H1 (cell line): ENCODE results near the gene RNF133. TPM values are rescaled to one million over a fixed set of nuclear protein-coding genes. Genes with fewer than 3 reads are reported as not detected.
A peak's percentile ranks its signal among the peaks of the same experiment; 100 is the strongest.

ENCODE experiments used
- CTCF ChIA-PET: fragments of 300-600 bp; sonication (Branson Sonifier 250); formaldehyde crosslinking; loops from one replicate; lab custom pipeline; 2021; ENCODE audit not compliant: partially characterized antibody; lab: Charles Lee
- POLR2A ChIA-PET: fragments of 300-600 bp; sonication (Branson Sonifier 250); formaldehyde crosslinking; loops from one replicate; lab custom pipeline; 2021; ENCODE audit warnings: inconsistent platforms; ENCODE audit not compliant: partially characterized antibody; lab: Charles Lee
- DNase-seq, 2 experiments: peaks; one replicate each; pipeline versions ENCODE4 v3.0.0 to v3.0.0-alpha.2; 2010 to 2022; ENCODE audit warnings: low spot score in 2 of 2, low read depth in 1 of 2, mixed read lengths in 1 of 2
- FAIRE-seq: peaks from 2 replicates; lab custom pipeline; 2011; peaks lifted over from hg19 to GRCh38; lab: Jason Lieb, UNC
- H2AFZ ChIP-seq: 2 replicates; pipeline ENCODE4 v1.8.1; 2012; ENCODE audit warnings: low read length, inconsistent platforms
- H2AK5ac ChIP-seq: 2 replicates; pipeline ENCODE4 v1.6.1; 2013; ENCODE audit warnings: low read depth, low read length
- H2BK120ac ChIP-seq: replicated peaks from 2 replicates; pipeline ENCODE3; 2013; ENCODE audit warnings: low read depth, low read length, inconsistent platforms
- H2BK12ac ChIP-seq: 2 replicates; pipeline ENCODE4 v1.6.1; 2013; ENCODE audit warnings: low read depth, low read length
- H2BK15ac ChIP-seq: 2 replicates; pipeline ENCODE4 v1.6.1; 2013; ENCODE audit warnings: low read length
- H2BK20ac ChIP-seq: 2 replicates; pipeline ENCODE4 v1.6.1; 2013; ENCODE audit warnings: low read length
- H2BK5ac ChIP-seq: 2 replicates; pipeline ENCODE4 v1.6.1; 2013; ENCODE audit warnings: low read depth, low read length
- H3K14ac ChIP-seq: 2 replicates; pipeline ENCODE4 v1.6.1; 2013; ENCODE audit warnings: inconsistent platforms; ENCODE audit not compliant: insufficient read length
- H3K18ac ChIP-seq: 2 replicates; pipeline ENCODE4 v1.6.1; 2013; ENCODE audit warnings: low read length; ENCODE audit errors: extremely low read depth
- H3K23ac ChIP-seq: 2 replicates; pipeline ENCODE4 v1.6.1; 2013; ENCODE audit warnings: inconsistent platforms; ENCODE audit not compliant: insufficient read length
- H3K23me2 ChIP-seq: 2 replicates; pipeline ENCODE4 v1.6.1; 2013; ENCODE audit warnings: low read depth, low read length
- H3K27ac ChIP-seq: 2 replicates; pipeline ENCODE4 v1.6.1; 2011; ENCODE audit warnings: low read depth, low read length, inconsistent platforms
- H3K27me3 ChIP-seq, 4 experiments: replicated peaks in 1 of 4; 1 replicate in 1 of 4; 2 replicates in 3 of 4; pipeline versions ENCODE4 v1.6.1 to v1.8.1; 2011 to 2013; ENCODE audit warnings: low read length in 3 of 4, mild to moderate bottlenecking in 3 of 4, inconsistent platforms in 2 of 4, mixed read lengths in 2 of 4, moderate library complexity in 1 of 4; ENCODE audit not compliant: control insufficient read depth in 3 of 4, insufficient read depth in 3 of 4; ENCODE audit errors: extremely low read depth in 1 of 4
- H3K36me3 ChIP-seq, 4 experiments: 2 replicates each; pipeline versions ENCODE4 v1.6.1 to v1.8.1; 2011 to 2013; ENCODE audit warnings: mild to moderate bottlenecking in 4 of 4, low read length in 3 of 4, moderate library complexity in 2 of 4, control low read depth in 1 of 4, inconsistent platforms in 1 of 4; ENCODE audit not compliant: insufficient read depth in 4 of 4, control insufficient read depth in 2 of 4
- H3K4ac ChIP-seq: replicated peaks from 2 replicates; pipeline ENCODE3; 2013; ENCODE audit warnings: low read length, low read depth, mixed read lengths, inconsistent platforms; ENCODE audit not compliant: insufficient read length
- H3K4me1 ChIP-seq, 4 experiments: replicated peaks in 1 of 4; 1 replicate in 1 of 4; 2 replicates in 3 of 4; pipeline versions ENCODE4 v1.6.1 to v1.8.1; 2011 to 2013; ENCODE audit warnings: low read length in 3 of 4, inconsistent platforms in 2 of 4, mixed read lengths in 1 of 4; ENCODE audit not compliant: insufficient read depth in 4 of 4, control insufficient read depth in 3 of 4
- H3K4me2 ChIP-seq, 2 experiments: 2 replicates each; pipeline versions ENCODE4 v1.6.1 to v1.8.1; 2011 to 2013; ENCODE audit warnings: low read depth in 2 of 2, low read length in 2 of 2, control low read depth in 1 of 2, inconsistent platforms in 1 of 2, mild to moderate bottlenecking in 1 of 2; ENCODE audit not compliant: insufficient read depth in 1 of 2
- H3K4me3 ChIP-seq, 4 experiments: fragments of 200-600, 300-600 bp in 1 of 4; sonication (generic), shearing (Covaris generic), sonication (Bioruptor Twin) in 1 of 4; 2 replicates each; pipeline versions ENCODE4 v1.5.1 to v1.8.1; 2011 to 2016; ENCODE audit warnings: low read length in 4 of 4, low read depth in 3 of 4, control low read depth in 2 of 4, inconsistent platforms in 2 of 4, mild to moderate bottlenecking in 2 of 4, mixed read lengths in 1 of 4, moderate library complexity in 1 of 4; ENCODE audit not compliant: insufficient read depth in 2 of 4; ENCODE audit errors: extremely low read depth in 1 of 4
- H3K56ac ChIP-seq: replicated peaks from 2 replicates; pipeline ENCODE3; 2013; ENCODE audit warnings: low read depth, mild to moderate bottlenecking, mixed read lengths, low read length, inconsistent platforms; ENCODE audit not compliant: insufficient read length
- H3K79me1 ChIP-seq: 2 replicates; pipeline ENCODE4 v1.6.1; 2013; ENCODE audit warnings: low read depth, low read length, control low read depth
- H3K79me2 ChIP-seq, 2 experiments: 2 replicates each; pipeline versions ENCODE4 v1.6.1 to v1.8.1; 2012 to 2013; ENCODE audit warnings: low read length in 2 of 2, mild to moderate bottlenecking in 2 of 2, inconsistent platforms in 1 of 2; ENCODE audit not compliant: insufficient read depth in 2 of 2, control insufficient read depth in 1 of 2
- H3K9ac ChIP-seq, 4 experiments: replicated peaks in 1 of 4; 1 replicate in 1 of 4; 2 replicates in 3 of 4; pipeline versions ENCODE4 v1.6.1 to v1.8.1; 2011 to 2013; ENCODE audit warnings: low read depth in 3 of 4, low read length in 3 of 4, control low read depth in 2 of 4, mild to moderate bottlenecking in 2 of 4, moderate library complexity in 2 of 4, inconsistent platforms in 1 of 4; ENCODE audit errors: extremely low read depth in 1 of 4
- H3K9me3 ChIP-seq, 2 experiments: 2 replicates each; pipeline versions ENCODE4 v1.6.1 to v1.8.1; 2012 to 2013; ENCODE audit warnings: mild to moderate bottlenecking in 2 of 2, moderate library complexity in 2 of 2, control low read depth in 1 of 2, inconsistent platforms in 1 of 2, low read depth in 1 of 2, low read length in 1 of 2, mixed read lengths in 1 of 2; ENCODE audit not compliant: insufficient read depth in 2 of 2
- H4K20me1 ChIP-seq, 2 experiments: replicated peaks in 1 of 2; 2 replicates each; pipeline versions ENCODE3 to v1.8.1; 2011 to 2013; ENCODE audit warnings: inconsistent platforms in 2 of 2, low read length in 2 of 2, mild to moderate bottlenecking in 1 of 2; ENCODE audit not compliant: insufficient read depth in 2 of 2, control insufficient read depth in 1 of 2
- H4K5ac ChIP-seq: 2 replicates; pipeline ENCODE4 v1.6.1; 2013; ENCODE audit warnings: low read length, low read depth, mixed read lengths, inconsistent platforms; ENCODE audit not compliant: insufficient read length
- H4K8ac ChIP-seq: 2 replicates; pipeline ENCODE4 v1.8.0; 2013; ENCODE audit warnings: mild to moderate bottlenecking, moderate library complexity, low read length, inconsistent platforms; ENCODE audit not compliant: insufficient read depth; ENCODE audit errors: extremely low read depth
- H4K91ac ChIP-seq: replicated peaks from 2 replicates; pipeline ENCODE3; 2013; ENCODE audit warnings: low read length, mixed read lengths, inconsistent platforms; ENCODE audit not compliant: insufficient read length
- ASH2L ChIP-seq: fragments of 200-600, 300-600 bp; sonication (generic); IDR thresholded peaks from one replicate; pipeline ENCODE4 v1.7.1; 2017; ENCODE audit warnings: low read length
- CREB1 ChIP-seq: IDR thresholded peaks from 2 replicates; pipeline ENCODE4 v1.6.1; 2012; ENCODE audit warnings: inconsistent platforms
- CTCF ChIP-seq, 3 experiments: IDR thresholded peaks; 1 replicate in 2 of 3; 2 replicates in 1 of 3; pipeline versions ENCODE4 v1.5.1 to v1.6.1; 2011; ENCODE audit warnings: low read length in 3 of 3, mild to moderate bottlenecking in 3 of 3, inconsistent platforms in 2 of 3, low read depth in 1 of 3, moderate library complexity in 1 of 3; ENCODE audit not compliant: insufficient read depth in 1 of 3; ENCODE audit errors: control extremely low read depth in 1 of 3
- EGR1 ChIP-seq: IDR thresholded peaks from 2 replicates; pipeline ENCODE4 v1.6.1; 2011; ENCODE audit warnings: low read depth, low read length, borderline replicate concordance
- KDM4A ChIP-seq: IDR thresholded peaks from one replicate; pipeline ENCODE4 v1.7.1; 2012; ENCODE audit warnings: low read depth, mild to moderate bottlenecking, moderate library complexity, low read length, inconsistent platforms; ENCODE audit not compliant: severe bottlenecking
- KDM5A ChIP-seq: fragments of 200-600 bp; IDR thresholded peaks from 2 replicates; pipeline ENCODE4 v1.7.1; 2012; ENCODE audit warnings: mild to moderate bottlenecking, low read length, inconsistent platforms, mixed read lengths
- RAD21 ChIP-seq, 2 experiments: IDR thresholded peaks in 1 of 2; conservative IDR thresholded peaks in 1 of 2; 2 replicates each; pipeline ENCODE4 v1.6.1; 2011; ENCODE audit warnings: low read depth in 2 of 2, low read length in 2 of 2, improper control_type of control experiment in 1 of 2, inconsistent platforms in 1 of 2, mild to moderate bottlenecking in 1 of 2, moderate library complexity in 1 of 2
- RNF2 ChIP-seq: fragments of 200-900, 300-1000 bp; sonication (generic); IDR thresholded peaks from 2 replicates; pipeline ENCODE4 v1.7.1; 2016; ENCODE audit warnings: borderline replicate concordance, low read depth, mild to moderate bottlenecking, antibody characterized with exemption, low read length; ENCODE audit not compliant: poor library complexity, severe bottlenecking; ENCODE audit errors: missing control alignments
- SIX5 ChIP-seq: IDR thresholded peaks from 2 replicates; pipeline ENCODE4 v1.6.1; 2011; ENCODE audit warnings: mild to moderate bottlenecking, low read depth, low read length
- SUZ12 ChIP-seq: fragments of 200-600 bp; sonication (generic); IDR thresholded peaks from 2 replicates; pipeline ENCODE4 v1.6.1; 2012; ENCODE audit warnings: mild to moderate bottlenecking, inconsistent platforms, low read length, moderate library complexity, mixed read lengths
- WGBS, 2 experiments: shearing (Covaris generic) in 1 of 2; methylation state at CpG; one replicate each; pipeline versions ENCODE4 v1.1.6 to v1.1.7; 2013 to 2015; ENCODE audit warnings: low lambda C conversion rate in 2 of 2, mixed read lengths in 2 of 2, inconsistent platforms in 1 of 2, low coverage in 1 of 2, missing lambda C conversion rate in 1 of 2; ENCODE audit not compliant: insufficient replicate concordance in 2 of 2, insufficient coverage in 1 of 2, insufficient read length in 1 of 2; ENCODE audit errors: extremely low coverage in 1 of 2, missing lambda C conversion rate in 1 of 2; 5-methylcytosine and 5-hydroxymethylcytosine counted together
- polyA plus RNA-seq, 7 experiments: library from polyadenylated mRNA; depleted of rRNA in 3 of 7; stranded (reverse) in 5 of 7; unstranded in 2 of 7; fragments of >200 nt in 5 of 7; fragments of 200-250 nt in 2 of 7; gene quantifications; 1 replicate in 5 of 7; 2 replicates in 1 of 7; 4 replicates in 1 of 7; pipeline versions ENCODE4 v1.2.1 to v1.2.3, GENCODE V29; 2011 to 2013; ENCODE audit warnings: missing spikeins in 2 of 7, mixed read lengths in 2 of 7
- total RNA-seq: library from RNA; stranded (reverse); fragmentation: NEBNext Ultra II Directional; extraction: Animal tissue kit (Norgen Biotek cat#: 25700); gene quantifications from 2 replicates; pipeline ENCODE4 v1.2.1, GENCODE V29; 2021

RNF133 gene
- total and polyA plus RNA-seq, 2 of the 8 experiments (the other 6 are each of a cell fraction or from before 2014, with no cell fraction given), result 0.09 to 0.39 TPM

GRCh38 chr7:122675621-122676020, 23.3 kb downstream of the RNF133 start:
- Histone ChIP-seq H3K14ac (no peak overlapping the region), H3K9me3 (peaks cover 3 to 8% of the 10 kb centered on the region in 2 experiments; a peak in 2 of 4 replicates), H3K4me3 (no peak overlapping the region), H4K20me1 (no peaks in the 10 kb centered on the region), H3K4me2 (no peak overlapping the region), H3K23ac (no peak overlapping the region), H3K27ac (no peak overlapping the region), H2BK120ac (no peak overlapping the region), H2BK15ac (no peak overlapping the region), H3K79me1 (no peaks in the 10 kb centered on the region), H3K4me1 (peaks cover 6 to 30% (median 19%) of the 10 kb centered on the region in 4 experiments), H3K36me3 (peaks cover 0 to 4% (median 0%) of the 10 kb centered on the region in 4 experiments; a peak in 1 of 8 replicates), H4K8ac (no peak overlapping the region), H2BK20ac (0 out of 2 replicates have a peak overlapping the region, but pooled peaks have one; percentile 34), H3K4ac (no peak overlapping the region), H3K27me3 (peaks cover 0 to 2% (median 0%) of the 10 kb centered on the region in 4 experiments; a peak in 1 of 7 replicates), H2BK5ac (no peak overlapping the region; the same call in 1 of the 2 replicates), H4K5ac (no peak overlapping the region), H2AK5ac (0 out of 2 replicates have a peak overlapping the region, but pooled peaks have one; percentile 6), H3K23me2 (no peaks in the 10 kb centered on the region), H3K9ac (no peak overlapping the region), H2AFZ (no peak overlapping the region), H3K18ac (no peak overlapping the region), H4K91ac (no peak overlapping the region), H3K56ac (no peak overlapping the region), H2BK12ac (peak overlapping the region; percentile 55), H3K79me2 (peaks cover 0 to 11% of the 10 kb centered on the region in 2 experiments; a peak in 2 of 4 replicates)
- no peak for TF ChIP-seq ASH2L
- peak; percentile 61 to 64 for TF ChIP-seq RAD21 (IDR thresholded peaks at IDR 0.05 in 1 of 2, conservative IDR thresholded peaks at IDR 0.05 in 1 of 2; ENCODE audit: low read depth in 2 of 2, low read length in 2 of 2)
- no peak for TF ChIP-seq CREB1
- TF ChIP-seq EGR1, result no peak
- TF ChIP-seq SUZ12, result no peak
- no peak for TF ChIP-seq KDM4A
- TF ChIP-seq CTCF (IDR thresholded peaks at IDR 0.05; ENCODE audit: control extremely low read depth in 1 of 3, insufficient read depth in 1 of 3, low read depth in 1 of 3, low read length in 3 of 3), result peak; percentile 24 to 35 (median 28)
- no peak for TF ChIP-seq RNF2
- no peak for TF ChIP-seq SIX5
- no peak for TF ChIP-seq KDM5A
- FAIRE-seq (peak; percentile 42), DNase-seq (no peak)
- ChIA-PET POLR2A (interaction anchor here (0.6 kb wide), 1 partner anchor 291 kb away, joined by 3 read pairs; no protein-coding TSS in a partner anchor), CTCF (interaction anchor here (2.6 kb wide), 1 partner anchor 14 kb away, joined by 10 read pairs; no protein-coding TSS in a partner anchor)
- WGBS, 2 experiments, result 74% methylated on average over 7 of the region's 7 CpGs; no CpG with 5 or more reads in 1 of the 2 experiments
